GM12878 (cell line): ENCODE measurements around the gene ADGRF4. TPM values are rescaled to one million over a fixed set of nuclear protein-coding genes. Genes with fewer than 3 reads are reported as not detected.

Experiments
- ASH2L ChIP-seq: fragments of 300-600, 200-600 bp; sonication (generic); IDR thresholded peaks from 2 replicates; pipeline ENCODE4 v1.6.1; 2017; ENCODE audit warnings: low read depth, mild to moderate bottlenecking, borderline replicate concordance
- CHD1 ChIP-seq: IDR thresholded peaks from 2 replicates; pipeline ENCODE4 v1.6.1; 2012; ENCODE audit warnings: low read depth, low read length, improper control_type of control experiment
- EGR1 ChIP-seq, 2 experiments: IDR thresholded peaks; 1 replicate in 1 of 2; 2 replicates in 1 of 2; pipeline ENCODE4 v1.6.1; 2011 to 2012; ENCODE audit warnings: low read depth in 2 of 2, low read length in 2 of 2, borderline replicate concordance in 1 of 2, mild to moderate bottlenecking in 1 of 2, moderate library complexity in 1 of 2
- HDAC2 ChIP-seq: fragments of 200-600 bp; sonication (generic); IDR thresholded peaks from 2 replicates; pipeline ENCODE4 v1.6.1; 2017
- HDAC6 ChIP-seq: fragments of 200-600 bp; sonication (generic); IDR thresholded peaks from one replicate; pipeline ENCODE4 v1.8.0; 2017; ENCODE audit warnings: antibody characterized with exemption; ENCODE audit not compliant: unreplicated experiment
- HDGF ChIP-seq: fragments of 450-650 bp; IDR thresholded peaks from 2 replicates; pipeline ENCODE4 v1.6.1; 2016; ENCODE audit warnings: antibody characterized with exemption
- IKZF1 ChIP-seq: fragments of 450-650 bp; conservative IDR thresholded peaks from 2 replicates; pipeline ENCODE4 v1.6.1; 2017; ENCODE audit warnings: antibody characterized with exemption, mild to moderate bottlenecking
- MTA2 ChIP-seq: fragments of 450-650 bp; IDR thresholded peaks from 2 replicates; pipeline ENCODE4 v1.6.1; 2016; ENCODE audit warnings: low read depth, mild to moderate bottlenecking, moderate library complexity
- NR2F1 ChIP-seq: fragments of 450-650 bp; conservative IDR thresholded peaks from 2 replicates; pipeline ENCODE4 v1.6.1; 2017; ENCODE audit warnings: mild to moderate bottlenecking
- PBX3 ChIP-seq: IDR thresholded peaks from 2 replicates; pipeline ENCODE4 v1.6.1; 2011; ENCODE audit warnings: mild to moderate bottlenecking, low read depth, low read length, moderate library complexity; ENCODE audit not compliant: insufficient replicate concordance
- PML ChIP-seq: IDR thresholded peaks from 2 replicates; pipeline ENCODE4 v1.6.1; 2012; ENCODE audit warnings: low read length, inconsistent platforms
- POLR2AphosphoS2 ChIP-seq: IDR thresholded peaks from 2 replicates; pipeline ENCODE4 v1.6.1; 2011; ENCODE audit warnings: low read depth, mild to moderate bottlenecking, low read length, improper control_type of control experiment, moderate library complexity
- POU2F2 ChIP-seq: IDR thresholded peaks from 3 replicates; pipeline ENCODE4 v1.6.1; 2011; ENCODE audit warnings: low read depth, mild to moderate bottlenecking, low read length, borderline replicate concordance
- RAD51 ChIP-seq: fragments of 450-650 bp; IDR thresholded peaks from 2 replicates; pipeline ENCODE4 v1.6.1; 2016; ENCODE audit warnings: moderate library complexity, mild to moderate bottlenecking, inconsistent platforms
- SREBF2 ChIP-seq: IDR thresholded peaks from 2 replicates; pipeline ENCODE4 v1.6.1; 2012; ENCODE audit warnings: mild to moderate bottlenecking, low read length
- YY1 ChIP-seq: IDR thresholded peaks from 2 replicates; pipeline ENCODE4 v1.6.1; 2011; ENCODE audit warnings: low read depth, mild to moderate bottlenecking, low read length
- ZBTB11 ChIP-seq: fragments of 450-650 bp; formaldehyde crosslinking; IDR thresholded peaks from 2 replicates; pipeline ENCODE4 v1.5.0; 2022; ENCODE audit warnings: mild to moderate bottlenecking, missing genetic modification characterization
- ZBTB4 ChIP-seq: fragments of 450-650 bp; formaldehyde crosslinking; IDR thresholded peaks from 2 replicates; pipeline ENCODE4 v1.4.0; 2022; ENCODE audit warnings: mild to moderate bottlenecking, moderate library complexity
- ZBTB40 ChIP-seq: fragments of 450-650 bp; IDR thresholded peaks from 2 replicates; pipeline ENCODE4 v1.6.1; 2016; ENCODE audit warnings: mild to moderate bottlenecking, moderate library complexity, borderline replicate concordance
- ZNF274 ChIP-seq: IDR thresholded peaks from one replicate; pipeline ENCODE4 v1.8.0; 2011; ENCODE audit not compliant: insufficient read length, insufficient read depth
- ZNF384 ChIP-seq: IDR thresholded peaks from 2 replicates; pipeline ENCODE4 v1.6.1; 2012; ENCODE audit warnings: low read depth, mild to moderate bottlenecking, low read length, improper control_type of control experiment, borderline replicate concordance
- polyA plus RNA-seq, 11 experiments: library from polyadenylated mRNA; depleted of rRNA in 4 of 11; unstranded in 6 of 11; stranded (reverse) in 5 of 11; fragments of >200 nt; fragmentation: Nextera tagmentation in 4 of 11; fragmentation: Illumina TruSeq in 1 of 11; extraction: Ambion mirVana in 4 of 11; extraction: Trizol in 1 of 11; gene quantifications; 1 replicate in 1 of 11; 2 replicates in 10 of 11; pipeline versions ENCODE4 v1.2.1 to v1.2.3, GENCODE V29; 2011 to 2016; ENCODE audit warnings: inconsistent platforms in 2 of 11, missing spikeins in 2 of 11, low read depth in 1 of 11
- total RNA-seq, 4 experiments: library from RNA; depleted of rRNA in 3 of 4; stranded (reverse); fragments of >200 nt in 3 of 4; fragmentation: Illumina TruSeq in 1 of 4; extraction: Trizol in 1 of 4; gene quantifications; 2 replicates each; pipeline versions ENCODE4 v1.2.1 to v1.2.3, GENCODE V29; 2013 to 2021

ADGRF4 gene
- total and polyA plus RNA-seq, 10 of the 15 experiments (the other 5 are each of a cell fraction or from before 2014, with no cell fraction given): 0.04 to 0.12 (median 0.06) TPM; not detected in 5

GRCh38 chr6:47715782-47716181 is 17.4 kb downstream of the ADGRF4 start (continued):
- no peak for TF ChIP-seq RAD51
- 0 out of 2 replicates have a peak, but pooled peaks have one; percentile 34 for TF ChIP-seq ZNF384
- no peak for TF ChIP-seq PBX3
- TF ChIP-seq SREBF2: no peak
- TF ChIP-seq EGR1 (IDR thresholded peaks at IDR 0.05; ENCODE audit: borderline replicate concordance in 1 of 2, low read depth in 2 of 2, low read length in 2 of 2): no peak
- TF ChIP-seq HDAC2: no peak
- TF ChIP-seq ZBTB4 (CRISPR knock-in tag): no peak
- no peak for TF ChIP-seq YY1
- no peak for TF ChIP-seq ZBTB40
- no peak for TF ChIP-seq HDGF
- TF ChIP-seq HDAC6: no peak
- TF ChIP-seq CHD1: no peak
- TF ChIP-seq ZNF274: no peak
- TF ChIP-seq POU2F2: no peak
- peak; percentile 57; the same call in 1 of the 2 replicates for TF ChIP-seq MTA2
- no peak for TF ChIP-seq PML
- no peak for TF ChIP-seq ASH2L
- TF ChIP-seq IKZF1: no peak
- TF ChIP-seq ZBTB11: no peak
- TF ChIP-seq NR2F1: no peak
- TF ChIP-seq POLR2AphosphoS2: no peak
